ENCODE results near the gene ZNF81. TPM values are rescaled to one million over a fixed set of nuclear protein-coding genes. Genes with fewer than 3 reads are reported as not detected.

Gene ZNF81
- total RNA-seq, 1 donor, result 5.8 TPM

- Histone ChIP-seq H4K20me1 (ENCODE audit: insufficient read depth, low read length) (no peaks in the 10 kb centered on the region), H2AFZ (ENCODE audit: low read length) (no peak overlapping the region), H3K4me3 (ENCODE audit: insufficient read depth, low read length) (no peak overlapping the region), H3K9me3 (ENCODE audit: low read depth, low read length) (no peaks in the 10 kb centered on the region), H3K36me3 (ENCODE audit: insufficient read depth, low read length) (no peaks in the 10 kb centered on the region), H3K4me1 (ENCODE audit: insufficient read depth, low read length) (no peaks in the 10 kb centered on the region), H3K27ac (ENCODE audit: low read depth, low read length) (no peak overlapping the region), H3K79me2 (ENCODE audit: insufficient read depth, low read length) (no peaks in the 10 kb centered on the region), H3K27me3 (ENCODE audit: insufficient read depth, low read length) (no peaks in the 10 kb centered on the region), H3K4me2 (ENCODE audit: insufficient read depth, low read length) (no peak overlapping the region)
- no peak for DNase-seq (ENCODE audit: insufficient read length, low spot score, missing footprints)
- TF ChIP-seq CTCF (IDR thresholded peaks at IDR 0.05; ENCODE audit: extremely low read depth, low read depth, low read length), result no peak
Measured at GRCh38 chrX:47885501-47885900, 48.8 kb downstream of the ZNF81 start.

GRCh38 chrX:47898024-47898423 lies 61.3 kb downstream of the ZNF81 start:
- H3K4me3 ChIP-seq (ENCODE audit: insufficient read depth, low read length), result no peak overlapping the region
- no peak overlapping the region for H3K4me2 ChIP-seq (ENCODE audit: insufficient read depth, low read length)
- H2AFZ ChIP-seq (ENCODE audit: low read length), result no peak overlapping the region
- no peak for DNase-seq (ENCODE audit: insufficient read length, low spot score, missing footprints)
- H3K27ac ChIP-seq (ENCODE audit: low read depth, low read length), result no peak overlapping the region
- no peaks in the 10 kb centered on the region for H3K36me3 ChIP-seq (ENCODE audit: insufficient read depth, low read length)
- no peaks in the 10 kb centered on the region for H3K4me1 ChIP-seq (ENCODE audit: insufficient read depth, low read length)
- H3K9me3 ChIP-seq (ENCODE audit: low read depth, low read length), result no peaks in the 10 kb centered on the region
- no peaks in the 10 kb centered on the region for H3K79me2 ChIP-seq (ENCODE audit: insufficient read depth, low read length)
- no peak for TF ChIP-seq CTCF (IDR thresholded peaks at IDR 0.05; ENCODE audit: extremely low read depth, low read depth, low read length)
- no peaks in the 10 kb centered on the region for H4K20me1 ChIP-seq (ENCODE audit: insufficient read depth, low read length)
- no peaks in the 10 kb centered on the region for H3K27me3 ChIP-seq (ENCODE audit: insufficient read depth, low read length)

- Histone ChIP-seq H3K9me3 (ENCODE audit: low read depth, low read length) (no peaks in the 10 kb centered on the region), H3K36me3 (ENCODE audit: insufficient read depth, low read length) (no peaks in the 10 kb centered on the region), H4K20me1 (ENCODE audit: insufficient read depth, low read length) (no peaks in the 10 kb centered on the region), H3K79me2 (ENCODE audit: insufficient read depth, low read length) (no peaks in the 10 kb centered on the region), H3K4me3 (ENCODE audit: insufficient read depth, low read length) (no peak overlapping the region), H2AFZ (ENCODE audit: low read length) (no peak overlapping the region), H3K27me3 (ENCODE audit: insufficient read depth, low read length) (no peaks in the 10 kb centered on the region), H3K27ac (ENCODE audit: low read depth, low read length) (no peak overlapping the region), H3K4me1 (ENCODE audit: insufficient read depth, low read length) (no peaks in the 10 kb centered on the region), H3K4me2 (ENCODE audit: insufficient read depth, low read length) (no peak overlapping the region)
- TF ChIP-seq CTCF (IDR thresholded peaks at IDR 0.05; ENCODE audit: extremely low read depth, low read depth, low read length), result no peak
- DNase-seq (ENCODE audit: insufficient read length, low spot score, missing footprints), result no peak
Measured at GRCh38 chrX:47900833-47901232, 64.1 kb downstream of the ZNF81 start.

- H2AFZ ChIP-seq (ENCODE audit: low read length), result no peak overlapping the region
- no peak for TF ChIP-seq CTCF (IDR thresholded peaks at IDR 0.05; ENCODE audit: extremely low read depth, low read depth, low read length)
Measured at GRCh38 chrX:47902161-47902560, 65.5 kb downstream of the ZNF81 start.

More at GRCh38 chrX:47902161-47902560, 65.5 kb downstream of the ZNF81 start:
- no peaks in the 10 kb centered on the region for H3K4me1 ChIP-seq (ENCODE audit: insufficient read depth, low read length)
- no peaks in the 10 kb centered on the region for H4K20me1 ChIP-seq (ENCODE audit: insufficient read depth, low read length)
- no peaks in the 10 kb centered on the region for H3K27me3 ChIP-seq (ENCODE audit: insufficient read depth, low read length)
- no peaks in the 10 kb centered on the region for H3K79me2 ChIP-seq (ENCODE audit: insufficient read depth, low read length)
- H3K36me3 ChIP-seq (ENCODE audit: insufficient read depth, low read length), result no peaks in the 10 kb centered on the region
- no peaks in the 10 kb centered on the region for H3K9me3 ChIP-seq (ENCODE audit: low read depth, low read length)
- no peak overlapping the region for H3K27ac ChIP-seq (ENCODE audit: low read depth, low read length)
- no peak for DNase-seq (ENCODE audit: insufficient read length, low spot score, missing footprints)
- H3K4me3 ChIP-seq (ENCODE audit: insufficient read depth, low read length), result no peak overlapping the region
- H3K4me2 ChIP-seq (ENCODE audit: insufficient read depth, low read length), result no peak overlapping the region
